ENCODE measurements around the gene ZP3.

DNA sequence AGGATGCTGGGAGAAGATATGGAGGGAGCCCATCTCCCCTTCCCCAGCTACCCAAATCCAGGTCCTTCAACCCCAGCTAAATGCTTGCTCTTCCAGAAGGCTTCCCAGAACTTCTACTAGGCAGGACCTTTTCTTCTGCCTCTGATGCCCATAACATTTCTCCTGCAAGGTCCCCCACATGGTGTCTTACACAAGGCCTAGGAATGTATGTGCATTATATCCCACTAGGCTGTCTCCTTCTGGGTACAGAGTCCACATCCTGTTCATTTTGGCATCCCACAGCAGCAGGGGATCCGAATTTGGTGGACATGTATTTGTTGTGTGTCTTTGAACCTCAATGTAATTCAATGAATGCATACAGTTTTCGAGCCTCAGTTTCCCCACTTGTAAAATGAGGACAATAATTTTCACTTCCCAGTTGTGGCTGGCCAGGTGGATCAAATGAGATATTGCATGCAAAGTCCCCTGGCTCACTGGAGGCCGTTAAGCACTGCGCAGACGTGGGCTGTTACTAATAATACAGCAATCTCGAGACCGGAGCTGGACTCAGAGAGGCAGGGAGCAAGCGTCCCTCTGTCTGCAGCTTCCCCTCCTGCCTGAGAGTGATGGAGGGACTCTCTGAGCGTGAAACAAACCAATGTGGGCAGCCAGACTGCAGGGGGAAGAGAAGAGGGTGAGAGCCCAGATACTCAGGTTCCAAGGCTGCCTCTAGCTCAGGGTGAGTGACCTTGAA is 47.4 kb upstream of the ZP3 start:
- TF ChIP-seq, protein P1, sequence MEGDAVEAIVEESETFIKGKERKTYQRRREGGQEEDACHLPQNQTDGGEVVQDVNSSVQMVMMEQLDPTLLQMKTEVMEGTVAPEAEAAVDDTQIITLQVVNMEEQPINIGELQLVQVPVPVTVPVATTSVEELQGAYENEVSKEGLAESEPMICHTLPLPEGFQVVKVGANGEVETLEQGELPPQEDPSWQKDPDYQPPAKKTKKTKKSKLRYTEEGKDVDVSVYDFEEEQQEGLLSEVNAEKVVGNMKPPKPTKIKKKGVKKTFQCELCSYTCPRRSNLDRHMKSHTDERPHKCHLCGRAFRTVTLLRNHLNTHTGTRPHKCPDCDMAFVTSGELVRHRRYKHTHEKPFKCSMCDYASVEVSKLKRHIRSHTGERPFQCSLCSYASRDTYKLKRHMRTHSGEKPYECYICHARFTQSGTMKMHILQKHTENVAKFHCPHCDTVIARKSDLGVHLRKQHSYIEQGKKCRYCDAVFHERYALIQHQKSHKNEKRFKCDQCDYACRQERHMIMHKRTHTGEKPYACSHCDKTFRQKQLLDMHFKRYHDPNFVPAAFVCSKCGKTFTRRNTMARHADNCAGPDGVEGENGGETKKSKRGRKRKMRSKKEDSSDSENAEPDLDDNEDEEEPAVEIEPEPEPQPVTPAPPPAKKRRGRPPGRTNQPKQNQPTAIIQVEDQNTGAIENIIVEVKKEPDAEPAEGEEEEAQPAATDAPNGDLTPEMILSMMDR (IDR thresholded peaks at IDR 0.05) = no peak
- no peak for TF ChIP-seq ZFX (IDR thresholded peaks at IDR 0.05; ENCODE audit: borderline replicate concordance)
